Psoas muscle (tissue), 8 donors: ENCODE measurements around the gene SPHKAP. TPM values are rescaled to one million over a fixed set of nuclear protein-coding genes. Genes with fewer than 3 reads are reported as not detected.

Experiments used
- ATAC-seq, 4 donors: fragments of 200-7000 bp; cut with Tn5 transposase; one replicate each; pipeline ENCODE4 v1.9.1; 2020; ENCODE audit warnings: moderate library complexity in 3 of 4, mild to moderate bottlenecking in 2 of 4
- DNase-seq, 2 donors: peaks; one replicate each; pipeline ENCODE4 v3.0.0-alpha.2; 2020
- H3K27ac ChIP-seq: fragments of 200-600 bp; one replicate; pipeline ENCODE4 v1.8.0; 2022
- H3K27me3 ChIP-seq, 3 donors: fragments of 200-600 bp in 1 of 3; one replicate each; pipeline versions ENCODE4 v1.6.1 to v1.8.0; 2013 to 2022; ENCODE audit warnings: low read length in 2 of 3, mild to moderate bottlenecking in 2 of 3, moderate library complexity in 1 of 3; ENCODE audit not compliant: insufficient read depth in 3 of 3
- H3K36me3 ChIP-seq, 2 donors: fragments of 200-600 bp in 1 of 2; one replicate each; pipeline versions ENCODE4 v1.6.1 to v1.8.0; 2013 to 2022; ENCODE audit warnings: low read depth in 1 of 2, mild to moderate bottlenecking in 1 of 2, moderate library complexity in 1 of 2; ENCODE audit not compliant: insufficient read depth in 1 of 2
- H3K4me1 ChIP-seq: fragments of 200-600 bp; one replicate; pipeline ENCODE4 v1.8.0; 2022
- H3K4me3 ChIP-seq: fragments of 200-600 bp; one replicate; pipeline ENCODE4 v1.8.0; 2022; ENCODE audit warnings: mild to moderate bottlenecking
- H3K9me3 ChIP-seq: fragments of 200-600 bp; one replicate; pipeline ENCODE4 v1.8.0; 2022
- CTCF ChIP-seq: fragments of 200-600 bp; IDR thresholded peaks from one replicate; pipeline ENCODE4 v1.8.0; 2022; ENCODE audit warnings: antibody characterized with exemption
- WGBS, 3 donors: extraction: QIAGEN DNeasy Blood & Tissue Kit; methylation state at CpG; one replicate each; pipeline versions ENCODE4 v1.1.6 to v1.1.7; 2013; 5-methylcytosine and 5-hydroxymethylcytosine counted together
- intact Hi-C, 2 donors: fragments of 100-400 bp; cut with DNase I; formaldehyde crosslinking; loops; one replicate each; pipeline versions ENCODE4 v1.11.0 to v1.14.2; 2022
- polyA plus RNA-seq, 3 donors: library from polyadenylated mRNA; stranded (reverse); fragments of 200-250 nt; gene quantifications; one replicate each; pipeline ENCODE4 v1.2.3, GENCODE V29; 2013
- total RNA-seq, 4 donors: library from RNA; stranded (reverse); fragmentation: NEBNext Ultra II Directional in 2 of 4; extraction: Animal tissue kit (Norgen Biotek cat#: 25700) in 2 of 4; gene quantifications; one replicate each; pipeline versions ENCODE4 v1.2.1 to v1.2.4, GENCODE V29; 2021 to 2023
- donor health status: healthy with polysubstance abuse.
- donor health status: DM: no; HTN: no; CAD: no; lungs with moderate emphysema.
- donor health status: Bipolar disorder and iron deficiency.
- donor health status: healthy.
- donor health status: DM: yes; HTN: yes; CAD: no.
- donor health status: DM: no; HTN: no; CAD: no.
- donor health status: DM: no; HTN: no; CAD: no.
- donor health status: DM: yes; HTN: yes; CAD: no.

SPHKAP gene
- total and polyA plus RNA-seq, 7 donors = 0.07 to 0.15 TPM; not detected in 5

DNA sequence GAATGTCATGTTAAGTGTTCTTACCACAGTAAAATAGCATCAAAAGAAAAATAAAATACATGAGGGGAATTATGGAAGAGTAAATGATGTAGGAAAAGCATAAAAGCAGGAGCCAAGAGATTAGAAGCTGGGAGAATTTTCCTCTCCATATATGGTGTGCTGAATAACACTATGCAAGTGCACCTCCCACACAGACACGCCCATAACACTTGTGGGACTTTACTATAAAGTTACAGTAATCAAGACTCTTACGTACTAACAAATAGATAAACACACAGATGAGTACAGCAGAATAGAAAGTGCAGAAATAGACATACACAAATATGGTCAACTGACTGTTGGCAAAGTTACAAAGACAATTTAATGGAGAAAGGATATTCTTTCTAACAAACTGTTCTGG, 16.0 kb upstream of the SPHKAP start:
- H3K4me1 ChIP-seq = no peaks in the 10 kb centered on the region
- WGBS, 3 donors = 53 to 67% (median 66%) methylated on average over 2 of the region's 2 CpGs
- no peaks in the 10 kb centered on the region for H3K27me3 ChIP-seq
- no peak overlapping the region for H3K4me3 ChIP-seq
- DNase-seq (no peak), ATAC-seq (no peak)
- intact Hi-C loops = no loop called here
- H3K9me3 ChIP-seq = no peaks in the 10 kb centered on the region
- H3K27ac ChIP-seq = no peak overlapping the region
- no peaks in the 10 kb centered on the region for H3K36me3 ChIP-seq
- TF ChIP-seq CTCF = no peak

DNA sequence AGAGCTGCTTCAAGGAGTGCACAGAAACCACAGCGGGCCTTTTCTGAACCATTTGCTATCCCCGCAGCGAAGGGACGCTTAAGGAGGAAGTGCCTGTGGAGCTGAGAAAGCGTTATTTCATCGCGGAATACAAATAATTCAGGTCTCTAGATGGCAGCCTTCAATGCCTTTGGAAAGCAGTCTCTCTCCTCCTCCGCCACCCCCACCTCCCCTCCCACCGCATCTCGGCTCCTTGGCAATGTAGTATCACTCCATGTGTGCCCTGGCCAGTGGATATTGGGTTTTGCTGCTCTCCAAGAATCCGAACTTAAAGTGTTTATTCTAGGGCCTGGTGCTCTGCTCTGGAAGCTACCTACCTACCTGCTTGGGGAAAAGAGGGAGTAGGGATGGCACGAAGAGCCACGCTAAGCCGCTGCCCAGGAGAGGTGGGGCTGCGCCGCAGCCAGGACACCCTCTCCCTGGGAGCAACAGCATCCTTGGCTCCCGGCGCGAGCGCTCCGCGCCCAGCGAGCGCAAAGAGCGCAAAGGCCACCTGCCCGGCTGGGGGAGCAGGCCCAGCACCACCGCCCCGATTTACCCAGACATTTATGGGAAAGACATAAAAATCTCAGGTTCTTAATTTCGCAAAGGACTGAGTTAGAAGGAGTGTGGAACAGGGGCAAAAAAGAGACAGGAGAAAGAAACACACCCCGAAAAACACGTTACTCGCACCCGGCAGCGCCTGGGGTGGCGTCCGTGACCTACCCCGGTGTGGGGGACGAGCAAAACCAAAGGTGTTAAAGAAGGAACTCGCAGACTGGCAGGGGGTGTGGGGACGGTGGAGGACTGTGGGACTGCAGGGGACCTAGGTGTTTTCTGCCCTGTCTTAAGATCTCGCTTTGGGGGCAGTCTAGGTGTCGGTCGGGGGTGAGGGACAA, 1.0 kb downstream of the SPHKAP start:
- H3K9me3 ChIP-seq = peaks cover 3% of the 10 kb centered on the region
- TF ChIP-seq CTCF = no peak
- H3K36me3 ChIP-seq = no peaks in the 10 kb centered on the region
- ATAC-seq (no peak), DNase-seq (peak in 1 of 2 donors; percentile 39)
- 2 to 3% (median 2%) methylated on average over 40 to 43 of the region's 43 CpGs for WGBS, 3 donors
- no peak overlapping the region for H3K27ac ChIP-seq
- intact Hi-C loops = no loop called here
- H3K4me3 ChIP-seq = no peak overlapping the region
- H3K4me1 ChIP-seq = no peaks in the 10 kb centered on the region
- H3K27me3 ChIP-seq = peaks cover 0 to 11% (median 4%) of the 10 kb centered on the region in 3 donors

DNA sequence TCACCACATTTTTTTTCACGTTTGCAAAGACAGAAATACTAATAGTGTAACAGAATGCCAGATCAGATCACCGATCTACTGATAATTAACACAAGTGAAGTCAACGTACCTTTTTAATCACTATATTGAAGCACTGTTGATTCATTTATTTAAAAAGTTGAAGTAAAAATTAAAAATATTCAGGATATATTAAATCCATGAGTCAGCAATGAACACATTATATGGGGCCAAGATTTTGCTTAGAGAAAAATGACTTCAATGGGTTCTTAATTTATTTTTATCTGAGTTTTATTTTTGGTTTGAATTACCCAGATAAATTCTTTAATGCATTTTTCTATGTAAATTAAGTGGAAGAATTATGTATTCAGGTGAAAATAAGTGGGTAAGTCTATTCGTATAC, 14.2 kb downstream of the SPHKAP start:
- H3K9me3 ChIP-seq = no peaks in the 10 kb centered on the region
- TF ChIP-seq CTCF = no peak
- no peaks in the 10 kb centered on the region for H3K36me3 ChIP-seq
- 74 to 85% (median 78%) methylated on average over 4 of the region's 4 CpGs for WGBS, 3 donors
- H3K27ac ChIP-seq = no peak overlapping the region
- H3K4me1 ChIP-seq = no peaks in the 10 kb centered on the region
- H3K4me3 ChIP-seq = no peak overlapping the region
- no peaks in the 10 kb centered on the region for H3K27me3 ChIP-seq
- no peak for DNase-seq
- intact Hi-C loops = no loop called here
- ATAC-seq = no peak

DNA sequence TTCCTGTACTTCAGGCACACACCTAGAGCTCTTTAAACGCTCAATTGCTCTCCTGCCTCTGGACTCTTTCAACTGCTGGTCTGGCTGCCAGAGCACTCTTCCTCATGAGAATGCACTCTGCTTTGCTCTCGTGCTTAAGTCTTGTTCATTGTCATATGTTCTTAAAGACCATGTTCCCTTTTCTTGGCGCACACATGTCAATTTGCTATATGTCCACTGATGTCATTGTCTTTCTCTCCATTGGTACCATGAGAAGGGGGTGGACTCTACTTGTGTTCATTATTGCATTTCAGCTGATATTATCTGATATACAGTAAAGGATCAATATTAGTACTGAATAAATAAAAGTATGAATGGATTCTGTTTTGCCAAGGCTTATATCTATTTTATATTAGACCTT, 16.8 kb downstream of the SPHKAP start:
- DNase-seq (no peak), ATAC-seq (no peak)
- H3K36me3 ChIP-seq = no peaks in the 10 kb centered on the region
- intact Hi-C loops = no loop called here
- no peaks in the 10 kb centered on the region for H3K9me3 ChIP-seq
- H3K4me1 ChIP-seq = no peaks in the 10 kb centered on the region
- WGBS, 3 donors = 75 to 81% (median 77%) methylated on average over 3 of the region's 3 CpGs
- TF ChIP-seq CTCF = no peak
- H3K4me3 ChIP-seq = no peak overlapping the region
- H3K27ac ChIP-seq = no peak overlapping the region
- H3K27me3 ChIP-seq = no peaks in the 10 kb centered on the region

DNA sequence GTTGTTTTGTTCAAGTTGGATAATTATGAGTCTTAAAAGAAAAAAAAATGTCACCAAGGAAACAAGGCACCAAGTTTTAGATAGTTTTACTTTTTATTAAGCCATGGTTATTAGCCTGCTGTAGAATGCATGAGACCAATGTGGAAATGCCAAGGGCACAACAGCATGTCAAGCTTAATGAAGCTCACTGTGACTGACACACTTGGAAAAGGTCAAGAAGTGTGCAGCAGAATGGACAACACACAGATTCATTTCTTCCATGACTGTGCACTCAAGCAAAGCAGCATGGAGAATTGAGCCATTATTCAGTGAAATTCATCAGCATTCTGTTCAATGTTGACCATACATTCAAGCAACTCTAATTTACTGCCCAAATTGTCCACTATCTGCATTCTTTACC, 23.6 kb downstream of the SPHKAP start:
- DNase-seq = no peak
- H3K4me1 ChIP-seq = no peaks in the 10 kb centered on the region
- no peak overlapping the region for H3K27ac ChIP-seq
- H3K9me3 ChIP-seq = no peaks in the 10 kb centered on the region
- intact Hi-C loops = no loop called here
- H3K36me3 ChIP-seq = no peaks in the 10 kb centered on the region
- H3K4me3 ChIP-seq = no peak overlapping the region
- no peak for TF ChIP-seq CTCF
- H3K27me3 ChIP-seq = no peaks in the 10 kb centered on the region
- ATAC-seq = no peak
